ENCODE results near the gene RPS2.

GRCh38 chr16:1961651-1962067, 3.0 kb downstream of the RPS2 start:
- TF ChIP-seq POLR2A (IDR thresholded peaks at IDR 0.05) (no peak), POLR2AphosphoS5 (IDR thresholded peaks at IDR 0.05) (no peak), EP300 (IDR thresholded peaks at IDR 0.05) (no peak), CTCF (IDR thresholded peaks at IDR 0.05) (no peak)
